SK-N-SH (cell line): ENCODE results near the gene MLST8.

Source experiments
- CTCF ChIP-seq: fragments of 200-600 bp; sonication (generic); IDR thresholded peaks from 2 replicates; pipeline ENCODE4 v1.6.1; 2017; ENCODE audit warnings: antibody characterized with exemption, mild to moderate bottlenecking, moderate library complexity
- EP300 ChIP-seq, 2 experiments: IDR thresholded peaks; 2 replicates each; pipeline versions ENCODE4 v1.4.0 to v1.6.1; 2012; ENCODE audit warnings: borderline replicate concordance in 1 of 2, low read depth in 1 of 2, low read length in 1 of 2
- EZH2phosphoT487 ChIP-seq: fragments of 200-600 bp; sonication (generic); IDR thresholded peaks from 2 replicates; pipeline ENCODE4 v1.6.1; 2017; ENCODE audit warnings: low read depth, mixed run types, mild to moderate bottlenecking, antibody characterized with exemption, moderate library complexity, borderline replicate concordance
- GABPA ChIP-seq: IDR thresholded peaks from 2 replicates; pipeline ENCODE4 v1.4.0; 2012; ENCODE audit warnings: low read depth, mild to moderate bottlenecking
- JUND ChIP-seq: IDR thresholded peaks from 2 replicates; pipeline ENCODE4 v1.4.0; 2012
- MXI1 ChIP-seq: IDR thresholded peaks from 2 replicates; pipeline ENCODE4 v1.6.1; 2012; ENCODE audit warnings: mild to moderate bottlenecking, low read depth, low read length, improper control_type of control experiment
- NRF1 ChIP-seq: IDR thresholded peaks from 2 replicates; pipeline ENCODE4 v1.6.1; 2012; ENCODE audit warnings: low read depth, mild to moderate bottlenecking, low read length
- POLR2AphosphoS5 ChIP-seq: IDR thresholded peaks from 2 replicates; pipeline ENCODE4 v1.6.1; 2012; ENCODE audit warnings: low read depth, low read length
- RAD21 ChIP-seq: IDR thresholded peaks from 2 replicates; pipeline ENCODE4 v1.6.1; 2012; ENCODE audit warnings: mild to moderate bottlenecking, low read length
- RFX5 ChIP-seq: IDR thresholded peaks from 2 replicates; pipeline ENCODE4 v1.6.1; 2012; ENCODE audit warnings: mild to moderate bottlenecking, improper control_type of control experiment, low read length
- SMC3 ChIP-seq: IDR thresholded peaks from 2 replicates; pipeline ENCODE4 v1.6.1; 2012; ENCODE audit warnings: low read depth, low read length, improper control_type of control experiment
- TEAD4 ChIP-seq: IDR thresholded peaks from 2 replicates; pipeline ENCODE4 v1.4.0; 2012; ENCODE audit warnings: mild to moderate bottlenecking, borderline replicate concordance; ENCODE audit not compliant: insufficient read depth
- TF ChIP-seq, protein P1 (sequence below): fragments of 150-350 bp; IDR thresholded peaks from 2 replicates; pipeline ENCODE4 v1.6.1; 2016; ENCODE audit warnings: mild to moderate bottlenecking, low read depth, low read length

- no peak for TF ChIP-seq GABPA
- no peak for TF ChIP-seq JUND
- no peak for TF ChIP-seq EZH2phosphoT487
- no peak for TF ChIP-seq CTCF
- TF ChIP-seq EP300 (IDR thresholded peaks at IDR 0.05; ENCODE audit: borderline replicate concordance in 1 of 2, low read depth in 1 of 2, low read length in 1 of 2): no peak
- no peak for TF ChIP-seq MXI1
- TF ChIP-seq, protein P1, sequence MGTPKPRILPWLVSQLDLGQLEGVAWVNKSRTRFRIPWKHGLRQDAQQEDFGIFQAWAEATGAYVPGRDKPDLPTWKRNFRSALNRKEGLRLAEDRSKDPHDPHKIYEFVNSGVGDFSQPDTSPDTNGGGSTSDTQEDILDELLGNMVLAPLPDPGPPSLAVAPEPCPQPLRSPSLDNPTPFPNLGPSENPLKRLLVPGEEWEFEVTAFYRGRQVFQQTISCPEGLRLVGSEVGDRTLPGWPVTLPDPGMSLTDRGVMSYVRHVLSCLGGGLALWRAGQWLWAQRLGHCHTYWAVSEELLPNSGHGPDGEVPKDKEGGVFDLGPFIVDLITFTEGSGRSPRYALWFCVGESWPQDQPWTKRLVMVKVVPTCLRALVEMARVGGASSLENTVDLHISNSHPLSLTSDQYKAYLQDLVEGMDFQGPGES: no peak
- TF ChIP-seq RAD21: no peak
- TF ChIP-seq POLR2AphosphoS5: no peak
- TF ChIP-seq SMC3: no peak
- TF ChIP-seq TEAD4: no peak
- TF ChIP-seq RFX5: no peak
- TF ChIP-seq NRF1: no peak
Observed at GRCh38 chr16:2199621-2200139, 5.6 kb upstream of the MLST8 start.
